Naive thymus-derived CD4-positive, alpha-beta T cell (primary cell): ENCODE data around the gene HNRNPM. TPM values are rescaled to one million over a fixed set of nuclear protein-coding genes. Genes with fewer than 3 reads are reported as not detected.
"Not testable (repeated sequence)": the region's sequence is repeated elsewhere in the genome, so short reads cannot be mapped to it uniquely, and the experiment has no call there.

ENCODE experiments used
- ATAC-seq: fragments of 150-1000 bp; cut with Tn5 transposase; 2 replicates; pipeline ENCODE4 v1.10.0; 2021; ENCODE audit warnings: mild to moderate bottlenecking, moderate library complexity
- CTCF ChIA-PET: fragments of 350-600 bp; sonication (Branson Sonifier 250); formaldehyde crosslinking; loops from one replicate; lab custom pipeline; 2021; ENCODE audit warnings: antibody characterized with exemption; lab: Charles Lee
- POLR2A ChIA-PET: fragments of 350-600 bp; sonication (Branson Sonifier 250); formaldehyde crosslinking; loops from one replicate; lab custom pipeline; 2021; ENCODE audit warnings: antibody characterized with exemption, inconsistent platforms; lab: Charles Lee
- DNase-seq, 9 donors: peaks; one replicate each; pipeline versions ENCODE4 v3.0.0 to v3.0.0-alpha.2; 2020 to 2022; ENCODE audit warnings: mixed read lengths in 1 of 9
- H3K27ac ChIP-seq: one replicate; pipeline ENCODE4 v1.7.0; 2013; ENCODE audit warnings: mild to moderate bottlenecking, low read depth, low read length, moderate library complexity
- H3K27me3 ChIP-seq, 2 donors: one replicate each; pipeline ENCODE4 v1.7.0; 2013; ENCODE audit warnings: low read length in 2 of 2, mild to moderate bottlenecking in 2 of 2, moderate library complexity in 2 of 2; ENCODE audit not compliant: control insufficient read depth in 2 of 2, insufficient read depth in 2 of 2
- H3K36me3 ChIP-seq, 3 experiments: 1 replicate in 2 of 3; 2 replicates in 1 of 3; pipeline ENCODE4 v1.7.0; 2013; ENCODE audit warnings: low read length in 3 of 3, mild to moderate bottlenecking in 3 of 3, moderate library complexity in 1 of 3; ENCODE audit not compliant: insufficient read depth in 3 of 3, control insufficient read depth in 2 of 3
- H3K4me1 ChIP-seq, 2 donors: one replicate each; pipeline ENCODE4 v1.7.0; 2013; ENCODE audit warnings: low read length in 2 of 2, mild to moderate bottlenecking in 2 of 2, moderate library complexity in 1 of 2; ENCODE audit not compliant: control insufficient read depth in 2 of 2, insufficient read depth in 2 of 2
- H3K4me3 ChIP-seq: 2 replicates; pipeline ENCODE4 v1.7.0; 2013; ENCODE audit warnings: mild to moderate bottlenecking, low read length
- H3K9me3 ChIP-seq, 3 experiments: 1 replicate in 2 of 3; 2 replicates in 1 of 3; pipeline ENCODE4 v1.7.0; 2013; ENCODE audit warnings: low read length in 3 of 3; ENCODE audit not compliant: control insufficient read depth in 2 of 3
- H3K27ac Mint-ChIP-seq, 9 donors: one replicate each; pipeline ENCODE4 v1.8.0; 2020 to 2022; ENCODE audit warnings: mixed read lengths in 9 of 9, mild to moderate bottlenecking in 8 of 9, moderate library complexity in 5 of 9, inconsistent platforms in 2 of 9
- H3K27me3 Mint-ChIP-seq, 5 donors: one replicate each; pipeline ENCODE4 v1.8.0; 2021 to 2022; ENCODE audit warnings: mixed read lengths in 5 of 5, mild to moderate bottlenecking in 1 of 5
- H3K36me3 Mint-ChIP-seq, 5 donors: one replicate each; pipeline ENCODE4 v1.8.0; 2020 to 2022; ENCODE audit warnings: mixed read lengths in 5 of 5, mild to moderate bottlenecking in 3 of 5, inconsistent platforms in 1 of 5
- H3K4me1 Mint-ChIP-seq, 7 donors: one replicate each; pipeline ENCODE4 v1.8.0; 2020 to 2022; ENCODE audit warnings: mixed read lengths in 7 of 7, mild to moderate bottlenecking in 3 of 7, inconsistent platforms in 1 of 7
- H3K4me3 Mint-ChIP-seq, 10 donors: one replicate each; pipeline ENCODE4 v1.8.0; 2020 to 2022; ENCODE audit warnings: mild to moderate bottlenecking in 10 of 10, mixed read lengths in 10 of 10, moderate library complexity in 6 of 10, inconsistent platforms in 2 of 10
- H3K9me3 Mint-ChIP-seq, 11 donors: one replicate each; pipeline ENCODE4 v1.8.0; 2020 to 2022; ENCODE audit warnings: mixed read lengths in 11 of 11, mild to moderate bottlenecking in 4 of 11, inconsistent platforms in 1 of 11, moderate library complexity in 1 of 11
- intact Hi-C, 2 donors: fragments of 100-400 bp; cut with micrococcal nuclease; formaldehyde crosslinking; loops; one replicate each; pipeline ENCODE4 v1.15.1; 2023
- polyA plus RNA-seq, 2 donors: library from polyadenylated mRNA; unstranded; fragments of 300-500 nt; fragmentation: Illumina TruSeq; gene quantifications; one replicate each; pipeline ENCODE4 v1.2.3, GENCODE V29; 2021
- total RNA-seq, 6 experiments: library from RNA in 5 of 6; stranded (reverse) in 5 of 6; gene quantifications; 1 replicate in 5 of 6; 2 replicates in 1 of 6; pipeline ENCODE4 v1.2.3 and lab custom pipeline; 2021 to 2026

HNRNPM gene
- total and polyA plus RNA-seq, 7 experiments from 2014 or later, result 175 to 378 (median 272) TPM

GRCh38 chr19:8430650-8431049 lies 14.1 kb upstream of the HNRNPM start:
- Mint-ChIP-seq H3K27me3 (no peaks in the 10 kb centered on the region), H3K4me3 (no peak overlapping the region), H3K36me3 (peaks cover 0 to 18% (median 5%) of the 10 kb centered on the region in 5 donors), H3K9me3 (no peaks in the 10 kb centered on the region), H3K4me1 (peaks cover 0 to 6% (median 3%) of the 10 kb centered on the region in 7 donors), H3K27ac (no peak overlapping the region)
- DNase-seq, result no peak
- no peak overlapping the region for H3K27ac ChIP-seq
- peaks cover 0 to 23% (median 0%) of the 10 kb centered on the region in 3 experiments for H3K36me3 ChIP-seq
- POLR2A ChIA-PET, result interaction anchor here (0.7 kb wide), 1 partner anchor 10 kb away, joined by 3 read pairs; no protein-coding TSS in a partner anchor
- CTCF ChIA-PET, result no interaction called here
- intact Hi-C loops, result no loop called here
- no peak overlapping the region for H3K4me3 ChIP-seq
- ATAC-seq, result no peak
- no peaks in the 10 kb centered on the region for H3K27me3 ChIP-seq
- no peaks in the 10 kb centered on the region for H3K4me1 ChIP-seq
- no peaks in the 10 kb centered on the region for H3K9me3 ChIP-seq

DNA sequence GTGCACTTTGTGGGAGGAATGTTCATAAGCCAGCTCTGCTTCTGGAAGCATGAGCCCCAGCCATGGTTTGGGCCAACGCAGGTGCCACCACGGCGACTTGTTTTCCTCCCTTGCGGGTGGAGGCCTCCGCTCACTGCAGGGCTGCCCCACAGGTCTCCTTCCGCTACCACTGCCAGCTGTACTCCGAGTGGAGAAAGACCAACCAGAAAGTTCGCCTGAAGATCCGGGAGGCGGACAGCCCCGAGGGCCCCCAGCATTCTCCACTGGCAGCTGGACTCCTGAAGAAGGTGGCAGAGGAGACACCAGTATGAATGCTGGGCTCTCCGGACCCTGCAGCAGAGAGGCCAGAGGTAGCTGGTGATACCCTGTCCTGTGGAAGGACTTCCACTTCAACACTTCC lies 6.5 kb upstream of the HNRNPM start:
- Mint-ChIP-seq H3K27me3 (no peaks in the 10 kb centered on the region), H3K9me3 (no peaks in the 10 kb centered on the region), H3K4me3 (no peak overlapping the region), H3K36me3 (peaks cover 0 to 5% (median 0%) of the 10 kb centered on the region in 5 donors), H3K4me1 (peaks cover 0 to 15% (median 9%) of the 10 kb centered on the region in 7 donors), H3K27ac (no peak overlapping the region)
- intact Hi-C loops, result no loop called here
- DNase-seq (no peak), ATAC-seq (no peak)
- POLR2A ChIA-PET, result interaction anchor here (0.6 to 1.0 kb wide), 2 partner anchors 48 to 76 kb away, joined by 4 read pairs; partner anchors contain the start of gene RAB11B
- CTCF ChIA-PET, result no interaction called here
- Histone ChIP-seq H3K27me3 (no peaks in the 10 kb centered on the region), H3K4me3 (no peak overlapping the region), H3K36me3 (peaks cover 0 to 9% (median 0%) of the 10 kb centered on the region in 3 experiments), H3K4me1 (no peaks in the 10 kb centered on the region), H3K27ac (no peak overlapping the region), H3K9me3 (no peaks in the 10 kb centered on the region)

DNA sequence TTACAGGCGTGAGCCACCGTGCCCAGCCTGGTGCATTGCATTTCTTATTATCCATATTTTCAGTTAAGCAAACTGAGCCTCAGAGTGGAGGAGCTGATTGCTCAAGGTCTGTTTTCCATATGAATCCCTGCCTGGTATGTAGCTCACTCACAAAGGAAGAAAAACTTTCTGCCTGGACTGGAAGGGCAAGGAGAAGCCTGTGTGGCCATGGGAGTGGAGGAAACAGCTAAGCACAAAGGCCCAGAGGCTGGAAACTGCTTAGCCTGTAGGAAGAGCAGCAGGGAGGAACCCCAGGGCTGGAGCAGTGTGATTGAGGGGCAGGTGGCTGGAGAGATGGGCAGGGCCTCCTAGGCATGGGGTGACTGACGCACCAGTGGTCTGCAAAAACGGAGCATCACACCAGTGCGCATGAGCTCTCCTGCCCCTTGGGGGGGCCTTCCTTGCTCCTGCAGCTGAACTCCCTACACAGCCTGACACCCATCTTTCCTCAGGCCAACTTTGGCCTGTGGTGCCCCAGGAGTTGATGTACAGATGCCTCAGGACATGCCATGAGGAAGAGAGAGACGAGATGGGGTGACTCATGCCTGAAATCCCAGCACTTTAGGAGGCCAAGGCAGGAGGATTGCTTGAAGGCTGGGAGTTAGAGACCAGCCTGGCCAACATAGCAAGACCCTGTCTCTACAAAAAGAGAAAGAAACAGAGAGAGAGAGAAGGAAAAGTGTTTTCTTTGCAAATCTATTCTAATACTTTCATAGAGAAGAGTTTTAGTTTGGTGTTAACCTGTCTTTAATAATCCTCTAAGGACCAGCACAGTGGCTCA lies 2.8 kb upstream of the HNRNPM start:
- H3K4me1 ChIP-seq, result peaks cover 11 to 18% of the 10 kb centered on the region in 2 donors
- intact Hi-C loops, result no loop called here
- peak overlapping the region in 6 of 10 donors; percentile 23 to 50 (median 30) for H3K4me3 Mint-ChIP-seq
- peak overlapping the region in 2 of 9 donors; percentile 17 to 63 for H3K27ac Mint-ChIP-seq
- DNase-seq, result no peak
- ChIA-PET CTCF (no interaction called here), POLR2A (interaction anchor here (0.6 to 1.0 kb wide), 3 partner anchors 16 to 138 kb away, joined by 3 read pairs; partner anchors contain the start of gene ZNF414)
- H3K4me1 Mint-ChIP-seq, result peaks cover 10 to 23% (median 21%) of the 10 kb centered on the region in 7 donors
- H3K36me3 Mint-ChIP-seq, result peaks cover 4 to 8% (median 6%) of the 10 kb centered on the region in 5 donors
- H3K9me3 ChIP-seq, result no peaks in the 10 kb centered on the region
- H3K27me3 Mint-ChIP-seq, result no peaks in the 10 kb centered on the region
- H3K9me3 Mint-ChIP-seq, result peaks cover 0 to 2% (median 0%) of the 10 kb centered on the region in 11 donors
- no peaks in the 10 kb centered on the region for H3K27me3 ChIP-seq
- H3K36me3 ChIP-seq, result peaks cover 0 to 15% (median 3%) of the 10 kb centered on the region in 3 experiments
- no peak overlapping the region for H3K4me3 ChIP-seq
- H3K27ac ChIP-seq, result no peak overlapping the region
- ATAC-seq, result no peak

GRCh38 chr19:8444140-8444676 lies 567 bp upstream of the HNRNPM start:
- not testable (repeated sequence) for H3K9me3 ChIP-seq, H3K27me3 Mint-ChIP-seq, H3K9me3 Mint-ChIP-seq, H3K27me3 ChIP-seq, ATAC-seq, DNase-seq
- peaks cover 28 to 34% of the 10 kb centered on the region in 2 donors for H3K4me1 ChIP-seq
- peak overlapping the region; percentile 87 to 100 (median 98) for H3K4me3 Mint-ChIP-seq
- POLR2A ChIA-PET, result interaction anchor here (0.5 to 4.0 kb wide), 16 partner anchors 9 to 439 kb away, joined by 3 to 32 read pairs (median 4); partner anchors contain the start of genes MARCHF2, RAB11B and ZNF414
- peaks cover 28 to 46% (median 38%) of the 10 kb centered on the region in 7 donors for H3K4me1 Mint-ChIP-seq
- peaks cover 3 to 13% (median 4%) of the 10 kb centered on the region in 3 experiments for H3K36me3 ChIP-seq
- H3K27ac Mint-ChIP-seq, result peak overlapping the region; percentile 95 to 99 (median 98)
- CTCF ChIA-PET, result interaction anchor here (0.6 to 1.4 kb wide), 3 partner anchors 31 to 198 kb away, joined by 4 to 7 read pairs (median 4); partner anchors contain the start of gene MARCHF2
- H3K4me3 ChIP-seq, result peak overlapping the region; percentile 89
- intact Hi-C loops, result loop anchor here (1.0 to 2.0 kb wide), 7 partner anchors 31 to 148 kb away; partner anchors contain the start of genes MARCHF2 (in 2 of the 2), NDUFA7 (in 2 of the 2), RAB11B (in 2 of the 2) and RPS28 (in 2 of the 2)
- H3K36me3 Mint-ChIP-seq, result peaks cover 4 to 18% (median 12%) of the 10 kb centered on the region in 5 donors
- H3K27ac ChIP-seq, result peak overlapping the region; percentile 98

GRCh38 chr19:8445488-8446001 lies 770 bp downstream of the HNRNPM start:
- DNase-seq (peak in 6 of 9 donors; percentile 10 to 72 (median 30)), ATAC-seq (no peak)
- POLR2A ChIA-PET, result interaction anchor here (0.5 to 4.0 kb wide), 10 partner anchors 10 to 154 kb away, joined by 3 to 32 read pairs (median 6); partner anchors contain the start of genes MARCHF2 and ZNF414
- no peaks in the 10 kb centered on the region for H3K27me3 Mint-ChIP-seq
- Histone ChIP-seq H3K9me3 (no peaks in the 10 kb centered on the region), H3K4me1 (peaks cover 38 to 44% of the 10 kb centered on the region in 2 donors), H3K27me3 (no peaks in the 10 kb centered on the region), H3K27ac (peak overlapping the region; percentile 98), H3K4me3 (peak overlapping the region; percentile 89), H3K36me3 (peaks cover 3 to 13% (median 4%) of the 10 kb centered on the region in 3 experiments)
- peaks cover 4 to 18% (median 12%) of the 10 kb centered on the region in 5 donors for H3K36me3 Mint-ChIP-seq
- intact Hi-C loops, result loop anchor here (2.0 to 5.0 kb wide), 3 partner anchors 123 to 138 kb away; partner anchors contain the start of genes NDUFA7 (in 2 of the 2), RPS28 (in 2 of the 2) and CD320 (in 1 of the 2)
- H3K4me3 Mint-ChIP-seq, result peak overlapping the region; percentile 85 to 99 (median 93)
- CTCF ChIA-PET, result interaction anchor here (0.9 kb wide), 1 partner anchor 125 kb away, joined by 3 read pairs; no protein-coding TSS in a partner anchor
- peaks cover 0 to 2% (median 0%) of the 10 kb centered on the region in 11 donors for H3K9me3 Mint-ChIP-seq
- peak overlapping the region; percentile 87 to 95 (median 91) for H3K27ac Mint-ChIP-seq
- H3K4me1 Mint-ChIP-seq, result peaks cover 36 to 56% (median 46%) of the 10 kb centered on the region in 7 donors
